HG03280 (cell line): ENCODE results near the gene THAP12.
"Not testable (repeated sequence)": the region's sequence is repeated elsewhere in the genome, so short reads cannot be mapped to it uniquely, and the experiment has no call there.

ENCODE experiments used
- ATAC-seq: cut with Tn5 transposase; IDR thresholded peaks from one replicate; pipeline ENCODE4 v1.9.1; 2021; ENCODE audit warnings: mild to moderate bottlenecking, moderate library complexity; ENCODE audit not compliant: unreplicated experiment

The THAP12 gene

GRCh38 chr11:76380977-76381719 lies at the start of gene THAP12, which contains the start of gene GVQW3:
Gene THAP12 (minus strand): TSS chr11:76381132. CDS start chr11:76380836, 296 bp downstream.
Gene GVQW3 (plus strand): TSS chr11:76381323. CDS start chr11:76381829, 506 bp downstream.
- ATAC-seq: peak; percentile 82

GRCh38 chr11:76426660-76427059 lies 45.7 kb upstream of the THAP12 start:
- ATAC-seq: no peak

GRCh38 chr11:76424891-76425290 lies 44.0 kb upstream of the THAP12 start:
- no peak for ATAC-seq

- no peak for ATAC-seq
Observed at GRCh38 chr11:76424379-76424778, 43.4 kb upstream of the THAP12 start.

- no peak for ATAC-seq
Observed at GRCh38 chr11:76419896-76420295, 39.0 kb upstream of the THAP12 start.

GRCh38 chr11:76415073-76415472 lies 34.1 kb upstream of the THAP12 start:
- ATAC-seq: no peak

- ATAC-seq: no peak
Observed at GRCh38 chr11:76410851-76411357, 30.0 kb upstream of the THAP12 start.

GRCh38 chr11:76408171-76408965 lies 27.4 kb upstream of the THAP12 start:
- ATAC-seq: no peak

GRCh38 chr11:76406359-76406758 lies 25.4 kb upstream of the THAP12 start:
- no peak for ATAC-seq

- not testable (repeated sequence) for ATAC-seq
Observed at GRCh38 chr11:76401484-76401883, 20.6 kb upstream of the THAP12 start.

- ATAC-seq: no peak
Observed at GRCh38 chr11:76400967-76401366, 20.0 kb upstream of the THAP12 start.

GRCh38 chr11:76397383-76397782 lies 16.5 kb upstream of the THAP12 start:
- ATAC-seq: no peak

GRCh38 chr11:76395296-76395695 lies 14.4 kb upstream of the THAP12 start:
- ATAC-seq: no peak

GRCh38 chr11:76394411-76394810 lies 13.5 kb upstream of the THAP12 start:
- ATAC-seq: no peak

- ATAC-seq: no peak
Observed at GRCh38 chr11:76392870-76393269, 11.9 kb upstream of the THAP12 start.

- no peak for ATAC-seq
Observed at GRCh38 chr11:76391811-76392475, 11.0 kb upstream of the THAP12 start.

- no peak for ATAC-seq
Observed at GRCh38 chr11:76391021-76391420, 10.1 kb upstream of the THAP12 start.

GRCh38 chr11:76388408-76388807 lies 7.5 kb upstream of the THAP12 start:
- no peak for ATAC-seq

- ATAC-seq: no peak
Observed at GRCh38 chr11:76385903-76386302, 5.0 kb upstream of the THAP12 start.

GRCh38 chr11:76382209-76382608 lies 1.3 kb upstream of the THAP12 start:
- no peak for ATAC-seq
